ENCODE results near the gene EPN3.

DNA sequence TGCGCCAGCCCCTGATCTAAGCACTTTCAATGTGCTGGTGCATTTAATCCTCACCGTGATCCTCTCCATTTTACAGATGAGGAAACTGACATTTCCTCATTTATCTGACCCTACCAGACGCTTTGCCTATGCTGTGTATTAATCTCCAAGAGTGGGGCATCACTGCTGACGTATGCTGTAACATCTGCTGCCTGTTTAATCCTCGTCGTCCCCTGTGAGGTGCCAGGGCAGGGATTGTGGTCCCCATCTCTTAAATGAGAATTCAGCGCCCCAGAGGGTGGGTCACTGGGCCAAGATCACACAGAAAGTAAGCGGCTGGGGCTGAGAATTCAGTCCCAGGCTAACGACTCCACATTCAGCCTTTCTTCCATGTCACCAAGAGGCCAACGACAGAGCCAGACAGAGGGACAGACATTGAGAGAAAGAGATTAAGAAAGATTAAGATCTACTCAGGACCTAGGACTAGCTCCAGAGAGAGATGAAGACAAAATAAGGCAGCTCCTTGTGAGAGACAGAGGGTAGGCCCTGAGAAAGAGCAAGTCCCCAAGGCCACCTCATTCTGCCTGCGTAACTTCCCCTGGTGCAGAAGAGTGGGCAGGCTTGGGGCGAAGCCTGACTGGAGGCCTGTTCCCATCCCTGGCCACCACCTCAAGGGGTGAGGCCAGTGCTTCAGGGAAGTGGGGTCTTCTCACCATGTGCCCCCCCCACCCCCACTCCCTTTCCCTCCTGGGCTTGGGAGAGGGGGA, 41.5 kb downstream of the EPN3 start:
- TF ChIP-seq CEBPB (IDR thresholded peaks at IDR 0.05) (no peak), EP300 (IDR thresholded peaks at IDR 0.05; ENCODE audit: borderline replicate concordance) (no peak), ZBTB7A (IDR thresholded peaks at IDR 0.05; ENCODE audit: low read depth) (no peak), RAD21 (IDR thresholded peaks at IDR 0.05; ENCODE audit: low read depth) (no peak)
- TF ChIP-seq, protein P1, sequence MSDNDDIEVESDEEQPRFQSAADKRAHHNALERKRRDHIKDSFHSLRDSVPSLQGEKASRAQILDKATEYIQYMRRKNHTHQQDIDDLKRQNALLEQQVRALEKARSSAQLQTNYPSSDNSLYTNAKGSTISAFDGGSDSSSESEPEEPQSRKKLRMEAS (IDR thresholded peaks at IDR 0.05) = no peak

Measured in Ishikawa (cell line).